HG03196 (cell line): ENCODE measurements around the gene LRRC51.
"Not testable (repeated sequence)": the region's sequence is repeated elsewhere in the genome, so short reads cannot be mapped to it uniquely, and the experiment has no call there.

Experiments used
- ATAC-seq: cut with Tn5 transposase; IDR thresholded peaks from one replicate; pipeline ENCODE4 v1.9.1; 2021; ENCODE audit not compliant: unreplicated experiment

The LRRC51 gene

DNA sequence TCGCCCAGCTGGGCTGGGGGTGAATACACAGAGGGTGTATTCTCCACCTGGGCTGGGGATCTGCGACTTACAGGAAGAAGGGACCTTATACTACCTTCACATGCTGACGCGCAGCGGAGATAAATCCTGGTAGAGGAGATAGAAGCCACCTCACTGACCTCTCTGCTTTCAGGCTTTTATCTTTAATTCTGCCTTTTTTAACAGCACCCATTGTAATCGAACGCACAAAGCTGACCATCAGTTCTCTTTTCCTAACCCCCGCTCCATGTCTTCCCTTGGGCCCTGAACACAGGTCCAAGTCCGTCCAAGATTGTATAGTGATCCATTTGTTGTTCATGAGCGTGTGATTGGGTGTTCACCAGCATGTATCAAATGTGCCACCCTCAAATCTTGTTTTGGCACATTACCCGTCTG lies 23.1 kb downstream of the LRRC51 start:
- no peak for ATAC-seq

- ATAC-seq: no peak
Measured at GRCh38 chr11:72105888-72106287, 25.2 kb downstream of the LRRC51 start, which contains the start of gene TOMT. TSS of gene TOMT (plus strand) at chr11:72105924. CDS start at chr11:72105952, 28 bp downstream.

DNA sequence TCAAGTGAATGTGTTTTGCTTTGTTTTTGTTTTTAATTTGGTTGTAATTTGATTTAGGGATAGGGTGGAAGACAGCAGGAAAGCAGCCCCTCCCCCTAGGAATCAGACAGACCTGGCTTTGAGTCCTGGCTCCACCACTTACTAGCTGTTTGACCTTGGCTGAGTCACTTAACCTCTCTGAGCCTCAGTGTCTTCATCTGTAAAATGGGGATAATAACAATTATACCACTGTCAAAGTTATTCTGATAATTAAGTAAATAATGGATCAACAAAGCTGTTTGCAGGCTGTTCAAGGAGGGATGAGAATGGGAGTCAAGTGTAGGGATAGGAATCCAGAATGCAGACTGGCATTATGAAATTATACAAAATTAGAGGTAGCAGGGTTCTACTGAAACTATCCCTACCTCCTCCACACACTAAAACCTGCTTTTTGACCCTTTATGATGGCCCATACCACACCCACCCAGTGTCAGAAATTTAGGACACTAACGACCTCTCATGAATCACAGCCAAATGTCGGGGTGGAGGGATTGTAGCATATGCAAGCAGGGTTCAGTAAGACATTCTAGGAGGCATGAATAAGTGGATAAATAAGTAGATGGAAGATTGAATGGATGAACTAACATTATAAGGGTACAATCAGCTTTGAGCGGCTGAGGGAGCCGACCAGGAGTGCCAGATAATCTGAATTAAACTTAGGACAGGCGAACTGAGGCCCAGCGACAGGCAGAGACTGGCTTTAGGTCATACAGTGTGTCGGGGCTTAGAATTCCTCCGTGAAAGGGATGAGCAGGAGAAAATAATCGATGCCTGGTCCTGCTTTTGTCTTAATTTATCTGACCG lies 30.9 kb downstream of the LRRC51 start:
- ATAC-seq: no peak

GRCh38 chr11:72112143-72112977 lies 31.7 kb downstream of the LRRC51 start, which contains the start of gene ANAPC15:
TSS of gene ANAPC15 (minus strand) at chr11:72112695. CDS start at chr11:72111276, 1,419 bp downstream.
- peak; percentile 86 for ATAC-seq

- ATAC-seq: no peak
Measured at GRCh38 chr11:72112978-72113808, 32.5 kb downstream of the LRRC51 start.

GRCh38 chr11:72114570-72114969 lies 33.9 kb downstream of the LRRC51 start:
- ATAC-seq: no peak

DNA sequence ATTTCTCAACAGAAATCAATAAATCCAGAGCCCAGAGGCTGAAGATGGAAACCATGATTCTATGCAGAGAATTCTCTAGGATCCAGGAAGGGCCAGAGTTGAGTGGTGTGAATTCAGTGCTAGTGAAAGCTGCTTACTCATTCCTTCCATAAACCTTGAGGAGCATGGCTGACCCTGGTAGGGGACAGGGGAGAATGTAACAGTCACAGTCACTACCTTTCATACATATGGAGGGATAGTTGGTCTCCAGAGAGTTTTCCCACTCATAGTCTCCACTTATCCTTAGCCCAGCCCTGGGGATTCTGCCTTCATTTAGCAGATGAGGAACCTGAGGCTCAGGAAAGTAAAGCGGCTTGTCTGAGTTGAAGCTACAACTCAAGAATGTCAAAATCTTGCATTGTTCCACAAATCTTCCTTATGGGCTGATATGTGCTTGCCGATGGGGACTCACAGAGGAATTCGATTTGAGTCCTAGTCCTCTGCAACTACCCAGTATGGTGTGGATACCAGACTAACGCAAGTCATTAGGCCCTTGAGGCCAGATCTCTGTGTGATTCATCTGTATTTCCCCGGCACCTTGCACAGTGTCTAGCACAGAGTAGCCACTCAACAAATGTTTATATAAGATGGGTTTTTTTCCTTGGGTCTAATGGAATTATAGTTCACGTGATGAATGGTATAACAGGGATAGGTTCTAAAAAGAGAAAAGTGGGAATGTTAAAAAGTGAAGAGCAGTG lies 35.5 kb downstream of the LRRC51 start:
- ATAC-seq: no peak

GRCh38 chr11:72119198-72119597 lies 38.5 kb downstream of the LRRC51 start:
- no peak for ATAC-seq

DNA sequence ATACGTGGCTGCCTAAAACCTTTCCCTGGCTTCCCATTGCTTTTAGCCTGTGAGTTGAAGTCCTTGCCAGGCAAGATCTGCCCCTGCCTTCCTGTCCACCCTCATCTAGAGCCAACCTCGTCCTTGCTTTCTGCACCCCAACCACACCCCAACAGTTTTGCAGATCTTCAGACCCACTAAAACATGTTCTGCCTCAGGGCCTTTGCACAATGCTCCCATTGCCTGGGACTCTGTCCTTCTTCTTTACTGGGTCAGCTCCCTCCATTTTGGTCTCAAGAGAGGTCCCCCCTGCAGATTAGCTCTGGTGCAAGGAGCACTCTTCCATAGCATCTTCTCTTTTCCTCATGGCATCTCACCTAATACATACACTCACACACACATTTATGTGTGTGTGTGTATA lies 40.3 kb downstream of the LRRC51 start:
- no peak for ATAC-seq

DNA sequence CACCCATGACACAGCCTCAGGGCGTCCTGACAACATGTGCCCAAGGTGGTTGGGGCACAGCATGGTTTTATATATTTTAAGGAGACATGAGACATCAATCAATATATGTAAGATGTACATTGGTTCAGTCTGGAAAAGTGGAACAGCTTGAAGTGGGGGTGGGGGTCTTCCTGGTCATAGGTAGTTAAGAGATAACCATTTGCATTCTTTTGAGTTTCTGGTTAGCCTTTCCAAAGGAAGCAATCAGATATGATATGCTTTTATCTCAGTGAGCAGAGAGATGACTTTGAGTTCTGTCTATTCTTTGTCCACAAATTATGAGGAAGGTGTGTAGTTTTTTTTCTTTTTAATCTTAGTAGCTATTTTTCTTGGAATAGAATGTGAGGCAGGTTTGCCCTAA lies 42.0 kb downstream of the LRRC51 start:
- no peak for ATAC-seq

- no peak for ATAC-seq
Measured at GRCh38 chr11:72123117-72123653, 42.5 kb downstream of the LRRC51 start.

DNA sequence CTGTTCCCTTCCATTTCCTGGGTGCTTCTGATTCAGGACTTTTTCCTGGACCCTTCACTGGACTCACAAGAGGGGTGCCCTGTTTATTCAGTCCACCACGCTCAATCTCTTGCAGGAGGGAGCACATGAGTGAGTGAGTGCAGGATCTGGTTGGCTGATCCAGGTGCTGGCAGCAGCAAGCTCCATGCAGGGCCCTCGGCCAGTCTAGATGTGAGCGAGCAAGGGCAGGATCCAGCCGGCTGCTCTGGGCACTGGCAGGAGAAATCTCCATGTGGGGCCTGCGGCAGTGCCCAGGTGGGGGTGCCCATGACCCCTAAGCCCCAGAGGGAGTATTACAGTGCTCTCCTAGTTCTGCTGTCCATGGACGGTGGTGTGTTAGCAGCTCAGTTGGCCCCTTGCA lies 43.4 kb downstream of the LRRC51 start:
- ATAC-seq: no peak

- no peak for ATAC-seq
Measured at GRCh38 chr11:72125956-72126355, 45.3 kb downstream of the LRRC51 start.

- ATAC-seq: no peak
Measured at GRCh38 chr11:72127923-72128322, 47.3 kb downstream of the LRRC51 start.

GRCh38 chr11:72129381-72129780 lies 48.7 kb downstream of the LRRC51 start:
- ATAC-seq: no peak

GRCh38 chr11:72132646-72133045 lies 52.0 kb downstream of the LRRC51 start:
- no peak for ATAC-seq

DNA sequence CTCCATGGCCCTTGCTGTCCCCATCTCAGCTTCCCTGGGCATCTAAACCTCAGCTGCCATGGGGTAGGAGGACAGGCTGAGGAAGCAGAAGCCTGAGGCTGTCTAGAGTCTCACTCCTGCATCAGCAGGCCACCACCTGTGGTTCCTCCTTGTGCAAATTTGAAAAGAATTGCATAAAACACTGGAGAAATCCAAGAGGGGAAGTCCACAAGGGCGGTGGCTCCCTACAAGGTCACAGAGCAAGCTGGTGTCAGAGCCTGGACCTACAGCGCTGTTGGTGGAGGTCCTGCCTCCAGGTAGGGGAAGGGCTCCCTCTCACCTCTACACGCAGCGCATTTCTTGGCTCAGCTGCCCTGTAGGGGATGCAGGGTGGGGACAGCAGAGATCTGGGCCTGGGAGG lies 54.8 kb downstream of the LRRC51 start, which contains the start of gene FOLR3:
Gene FOLR3 (plus strand): TSS at position 253 of the 400 bp plus-strand sequence. CDS start 228 bp downstream, outside the sequence.
- ATAC-seq: not testable (repeated sequence)

GRCh38 chr11:72135891-72136683 lies 55.4 kb downstream of the LRRC51 start:
- no peak for ATAC-seq

DNA sequence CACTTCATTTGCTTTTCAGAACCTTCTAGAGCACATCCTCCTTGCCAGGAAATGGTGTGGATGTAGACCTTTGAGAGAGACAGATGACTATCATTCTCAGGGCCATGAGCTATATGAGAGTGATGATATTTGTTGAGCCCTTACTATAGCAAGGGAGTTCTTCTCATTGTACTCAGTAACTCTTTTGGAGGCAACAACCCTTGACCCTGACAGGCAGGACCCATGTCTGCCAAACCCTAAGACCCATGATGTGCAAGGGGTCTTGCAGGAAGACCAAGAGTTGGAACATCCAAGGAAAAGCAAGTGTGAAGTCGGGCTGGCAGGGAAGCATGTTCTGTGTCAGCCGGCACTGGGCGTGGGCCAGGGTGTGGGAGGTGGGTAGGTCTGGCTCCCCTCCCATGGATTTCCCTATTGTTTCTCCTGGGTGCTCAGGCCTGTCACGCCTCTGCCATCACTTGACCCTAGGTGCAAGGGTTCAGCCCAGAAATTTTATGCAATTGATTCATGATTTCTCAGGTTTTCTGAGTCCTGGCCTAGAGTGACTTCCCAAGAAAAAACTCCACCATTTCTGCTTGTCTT lies 56.1 kb downstream of the LRRC51 start:
- ATAC-seq: no peak
